ENCODE data around the gene HTR7. TPM values are rescaled to one million over a fixed set of nuclear protein-coding genes. Genes with fewer than 3 reads are reported as not detected.

The HTR7 gene
- polyA plus RNA-seq (2012; ENCODE audit: insufficient read length, low read depth), result 0.84 TPM

GRCh38 chr10:90857635-90858460, at the start of gene HTR7:
TSS of gene HTR7 (minus strand) at chr10:90858039. CDS start at chr10:90857671, 368 bp downstream.
- TF ChIP-seq TAF1 (IDR thresholded peaks at IDR 0.05; ENCODE audit: borderline replicate concordance, insufficient read depth, low read length) (no peak), FOXP2 (optimal IDR thresholded peaks at IDR 0.05; ENCODE audit: borderline replicate concordance, extremely low read depth, extremely low read length, insufficient read depth) (peak; percentile 34), SIN3A (IDR thresholded peaks at IDR 0.05; ENCODE audit: borderline replicate concordance, insufficient read depth, low read length) (no peak), POLR2AphosphoS5 (IDR thresholded peaks at IDR 0.05; ENCODE audit: low read depth, low read length) (no peak), REST (IDR thresholded peaks at IDR 0.05; ENCODE audit: insufficient read depth in 1 of 2, low read depth in 2 of 2, low read length in 2 of 2) (no peak)

DNA sequence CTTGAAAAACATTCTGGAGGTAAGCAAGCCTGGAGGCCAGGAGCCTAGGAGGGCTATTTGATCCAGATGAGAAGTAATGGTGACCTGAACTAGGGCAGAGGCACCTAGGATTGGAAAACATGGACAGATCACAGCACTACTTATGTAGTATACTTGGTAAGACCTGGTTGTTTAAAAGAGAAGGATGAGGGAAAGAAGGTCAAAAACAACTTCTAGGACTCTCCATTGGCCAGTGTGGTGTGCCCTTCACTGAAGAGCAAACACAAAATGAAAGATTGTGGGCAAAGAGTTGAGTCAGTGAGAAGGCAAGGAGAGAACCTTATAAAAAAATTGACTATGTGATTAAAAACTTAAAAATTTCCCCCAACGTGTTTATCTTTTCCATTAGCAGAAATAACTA, 48.8 kb upstream of the HTR7 start:
- TF ChIP-seq TAF1 (IDR thresholded peaks at IDR 0.05; ENCODE audit: borderline replicate concordance, insufficient read depth, low read length) (no peak), POLR2AphosphoS5 (IDR thresholded peaks at IDR 0.05; ENCODE audit: low read depth, low read length) (no peak), REST (IDR thresholded peaks at IDR 0.05; ENCODE audit: insufficient read depth in 1 of 2, low read depth in 2 of 2, low read length in 2 of 2) (no peak), SIN3A (IDR thresholded peaks at IDR 0.05; ENCODE audit: borderline replicate concordance, insufficient read depth, low read length) (no peak), FOXP2 (optimal IDR thresholded peaks at IDR 0.05; ENCODE audit: borderline replicate concordance, extremely low read depth, extremely low read length, insufficient read depth) (no peak)

- no peak for TF ChIP-seq TAF1 (IDR thresholded peaks at IDR 0.05; ENCODE audit: borderline replicate concordance, insufficient read depth, low read length)
- TF ChIP-seq REST (IDR thresholded peaks at IDR 0.05; ENCODE audit: insufficient read depth in 1 of 2, low read depth in 2 of 2, low read length in 2 of 2), result no peak
- TF ChIP-seq POLR2AphosphoS5 (IDR thresholded peaks at IDR 0.05; ENCODE audit: low read depth, low read length), result no peak
- TF ChIP-seq SIN3A (IDR thresholded peaks at IDR 0.05; ENCODE audit: borderline replicate concordance, insufficient read depth, low read length), result no peak
- TF ChIP-seq FOXP2 (optimal IDR thresholded peaks at IDR 0.05; ENCODE audit: borderline replicate concordance, extremely low read depth, extremely low read length, insufficient read depth), result no peak
Measured at GRCh38 chr10:90905925-90906324, 48.1 kb upstream of the HTR7 start.

DNA sequence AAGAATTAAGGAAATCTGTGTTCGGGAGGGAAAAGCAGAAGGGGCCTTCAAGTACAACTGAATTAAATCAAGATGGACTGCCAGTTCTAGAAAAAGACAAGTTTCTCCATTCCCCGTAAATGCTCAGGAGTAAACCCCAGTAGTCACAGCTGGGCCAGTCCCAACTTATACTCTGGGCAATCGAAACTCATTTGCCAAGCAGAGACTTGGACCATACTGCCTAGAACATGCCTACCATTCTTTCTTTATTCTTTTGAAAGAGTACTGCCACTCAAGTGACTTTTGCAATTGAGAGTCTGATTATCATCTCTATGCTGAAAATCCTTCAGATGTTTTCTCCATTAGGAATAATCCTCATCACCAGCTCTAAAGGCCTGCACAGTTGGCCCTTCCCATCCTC, 35.4 kb upstream of the HTR7 start:
- TF ChIP-seq POLR2AphosphoS5 (IDR thresholded peaks at IDR 0.05; ENCODE audit: low read depth, low read length), result no peak
- no peak for TF ChIP-seq TAF1 (IDR thresholded peaks at IDR 0.05; ENCODE audit: borderline replicate concordance, insufficient read depth, low read length)

DNA sequence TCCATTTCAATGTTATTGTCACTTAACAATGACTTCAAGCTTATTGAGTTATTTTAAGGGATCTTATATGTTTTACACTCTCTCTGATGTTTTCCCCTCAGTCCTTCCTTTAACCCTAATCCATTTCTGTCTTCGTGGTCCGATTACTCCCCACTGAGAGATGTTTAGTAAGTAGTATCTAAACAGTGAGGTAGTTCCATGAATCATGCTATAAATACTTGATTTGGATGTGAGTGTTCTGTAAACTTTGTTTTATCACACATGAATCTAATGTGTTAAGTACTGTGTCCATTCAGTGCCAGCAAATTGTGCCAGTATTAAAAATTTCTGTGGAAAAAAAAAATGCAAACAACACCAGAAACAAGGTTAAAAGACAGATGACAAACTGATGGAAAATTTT, 32.5 kb upstream of the HTR7 start:
- TF ChIP-seq POLR2AphosphoS5 (IDR thresholded peaks at IDR 0.05; ENCODE audit: low read depth, low read length), result no peak
- TF ChIP-seq SIN3A (IDR thresholded peaks at IDR 0.05; ENCODE audit: borderline replicate concordance, insufficient read depth, low read length), result no peak
- TF ChIP-seq REST (IDR thresholded peaks at IDR 0.05; ENCODE audit: insufficient read depth in 1 of 2, low read depth in 2 of 2, low read length in 2 of 2), result no peak
- TF ChIP-seq TAF1 (IDR thresholded peaks at IDR 0.05; ENCODE audit: borderline replicate concordance, insufficient read depth, low read length), result no peak
- no peak for TF ChIP-seq FOXP2 (optimal IDR thresholded peaks at IDR 0.05; ENCODE audit: borderline replicate concordance, extremely low read depth, extremely low read length, insufficient read depth)
